Endothelial cell of umbilical vein (primary cell): Measurements from ENCODE around the gene PARS2. TPM values are rescaled to one million over a fixed set of nuclear protein-coding genes. Genes with fewer than 3 reads are reported as not detected.

ENCODE experiments used
- BruUV-seq: library from RNA; stranded (reverse); fragments of 400-500 nt; replicated peaks from 2 replicates; lab custom pipeline; 2021; lab: Mats Ljungman, UMichigan
- CTCF ChIA-PET: fragments of 300-600, 350-600 bp; sonication (Branson Sonifier 250); formaldehyde crosslinking; loops from one replicate; lab custom pipeline; 2021; ENCODE audit warnings: antibody characterized with exemption, inconsistent platforms; lab: Charles Lee
- POLR2A ChIA-PET: fragments of 300-600, 350-600 bp; sonication (Branson Sonifier 250); formaldehyde crosslinking; loops from one replicate; lab custom pipeline; 2021; ENCODE audit warnings: antibody characterized with exemption, inconsistent platforms; lab: Charles Lee
- DNase-seq: peaks from one replicate; pipeline ENCODE4 v3.0.0-alpha.2; 2011; ENCODE audit warnings: low read depth, low spot score
- FAIRE-seq: peaks from 2 replicates; lab custom pipeline; 2011; peaks lifted over from hg19 to GRCh38; lab: Jason Lieb, UNC
- H2AFZ ChIP-seq: 2 replicates; pipeline ENCODE4 v1.6.0; 2012; ENCODE audit warnings: low read depth, low read length, control low read depth, inconsistent platforms
- H3K27ac ChIP-seq: 2 replicates; pipeline ENCODE4 v1.5.1; 2011; ENCODE audit warnings: low read depth, mild to moderate bottlenecking, control low read depth, low read length, moderate library complexity; ENCODE audit not compliant: insufficient read depth
- H3K27me3 ChIP-seq, 2 experiments: 2 replicates each; pipeline versions ENCODE4 v1.6.0 to v1.6.1; 2011; ENCODE audit warnings: low read length in 2 of 2, mixed read lengths in 1 of 2; ENCODE audit not compliant: control insufficient read depth in 2 of 2, insufficient read depth in 2 of 2
- H3K36me3 ChIP-seq, 2 experiments: 2 replicates in 1 of 2; 3 replicates in 1 of 2; pipeline ENCODE4 v1.5.1; 2011; ENCODE audit warnings: low read length in 2 of 2, mild to moderate bottlenecking in 1 of 2, moderate library complexity in 1 of 2; ENCODE audit not compliant: control insufficient read depth in 2 of 2, insufficient read depth in 2 of 2; ENCODE audit errors: extremely low read depth in 1 of 2
- H3K4me1 ChIP-seq: 3 replicates; pipeline ENCODE4 v1.5.1; 2011; ENCODE audit warnings: mild to moderate bottlenecking, low read length; ENCODE audit not compliant: control insufficient read depth, insufficient read depth; ENCODE audit errors: extremely low read depth
- H3K4me2 ChIP-seq: 2 replicates; pipeline ENCODE4 v1.6.1; 2011; ENCODE audit warnings: low read length, control low read depth, mixed read lengths; ENCODE audit not compliant: insufficient read depth
- H3K4me3 ChIP-seq, 3 experiments: fragments of 200-600 bp in 1 of 3; sonication (generic), shearing (Covaris generic) in 1 of 3; replicated peaks in 1 of 3; 2 replicates each; pipeline ENCODE4 v1.5.1; 2011 to 2016; ENCODE audit warnings: control low read depth in 3 of 3, low read length in 3 of 3, mild to moderate bottlenecking in 2 of 3, inconsistent platforms in 1 of 3, low read depth in 1 of 3, moderate library complexity in 1 of 3; ENCODE audit not compliant: insufficient read depth in 1 of 3
- H3K79me2 ChIP-seq: 2 replicates; pipeline ENCODE4 v1.6.0; 2012; ENCODE audit warnings: low read length, inconsistent platforms; ENCODE audit not compliant: control insufficient read depth, insufficient read depth
- H3K9ac ChIP-seq: replicated peaks from 2 replicates; pipeline ENCODE3; 2011; ENCODE audit warnings: low read length, control low read depth; ENCODE audit not compliant: insufficient read depth; ENCODE audit errors: extremely low read depth
- H3K9me1 ChIP-seq: replicated peaks from 3 replicates; pipeline ENCODE4 v1.6.0; 2011; ENCODE audit warnings: mild to moderate bottlenecking, low read length; ENCODE audit not compliant: control insufficient read depth, insufficient read depth; ENCODE audit errors: extremely low read depth
- H3K9me3 ChIP-seq: replicated peaks from 2 replicates; pipeline ENCODE4 v1.5.1; 2012; ENCODE audit warnings: low read length, inconsistent platforms; ENCODE audit not compliant: control insufficient read depth, insufficient read depth
- H4K20me1 ChIP-seq: replicated peaks from 2 replicates; pipeline ENCODE3; 2011; ENCODE audit warnings: mild to moderate bottlenecking, low read length; ENCODE audit not compliant: control insufficient read depth, insufficient read depth; ENCODE audit errors: extremely low read depth
- EZH2 ChIP-seq: IDR thresholded peaks from 2 replicates; pipeline ENCODE4 v1.6.1; 2012; ENCODE audit warnings: borderline replicate concordance, low read depth, mild to moderate bottlenecking, moderate library complexity, low read length, inconsistent platforms; ENCODE audit not compliant: severe bottlenecking
- FOS ChIP-seq: IDR thresholded peaks from 2 replicates; pipeline ENCODE4 v1.6.1; 2011; ENCODE audit warnings: mild to moderate bottlenecking, low read length, moderate library complexity, borderline replicate concordance; ENCODE audit not compliant: insufficient read depth
- GATA2 ChIP-seq: IDR thresholded peaks from 2 replicates; pipeline ENCODE4 v1.7.0; 2011; ENCODE audit warnings: low read depth, mild to moderate bottlenecking, moderate library complexity, mixed read lengths, low read length; ENCODE audit not compliant: insufficient read length, insufficient read depth
- JUN ChIP-seq: IDR thresholded peaks from 2 replicates; pipeline ENCODE4 v1.6.1; 2011; ENCODE audit warnings: borderline replicate concordance, low read depth; ENCODE audit not compliant: insufficient read length, insufficient read depth
- MYC ChIP-seq: IDR thresholded peaks from one replicate; pipeline ENCODE4 v1.6.1; 2011; ENCODE audit warnings: mild to moderate bottlenecking, low read depth, low read length
- POLR2A ChIP-seq: IDR thresholded peaks from 2 replicates; pipeline ENCODE4 v1.6.1; 2012; ENCODE audit warnings: low read depth, mild to moderate bottlenecking, control low read depth, low read length
- POLR2AphosphoS5 ChIP-seq: IDR thresholded peaks from 2 replicates; pipeline ENCODE4 v1.6.1; 2012; ENCODE audit warnings: low read depth, mild to moderate bottlenecking, control low read depth, low read length, moderate library complexity; ENCODE audit not compliant: insufficient read depth
- dilution Hi-C: fragments of 300-500 bp; cut with MboI; formaldehyde crosslinking; loops from one replicate; pipeline ENCODE4 v1.15.0; 2019; ENCODE audit warnings: low sequenced_read_pairs; ENCODE audit not compliant: extremely low pct_ligation_motif_present
- intact Hi-C: fragments of 100-400 bp; cut with micrococcal nuclease; formaldehyde crosslinking; loops from one replicate; pipeline ENCODE4 v1.10.0; 2022
- polyA plus RNA-seq, 4 experiments: library from polyadenylated mRNA; depleted of rRNA in 3 of 4; stranded (reverse) in 3 of 4; unstranded in 1 of 4; fragments of >200 nt; gene quantifications; 2 replicates each; pipeline versions ENCODE4 v1.2.1 to v1.2.3, GENCODE V29; 2011 to 2012; ENCODE audit warnings: missing spikeins in 1 of 4
- total RNA-seq: library from RNA; stranded (reverse); gene quantifications from 2 replicates; pipeline ENCODE4 v1.2.3, GENCODE V29; 2021
- TF ChIP-seq, protein P1 (sequence below), 2 donors: IDR thresholded peaks; 1 replicate in 1 of 2; 2 replicates in 1 of 2; pipeline ENCODE4 v1.5.1; 2011; ENCODE audit warnings: low read length in 2 of 2, mild to moderate bottlenecking in 2 of 2, moderate library complexity in 2 of 2, control low read depth in 1 of 2, inconsistent platforms in 1 of 2, low read depth in 1 of 2; ENCODE audit not compliant: insufficient read depth in 1 of 2; ENCODE audit errors: extremely low read depth in 1 of 2
- TF ChIP-seq, protein P2 (sequence below): IDR thresholded peaks from 2 replicates; pipeline ENCODE4 v1.6.1; 2011; ENCODE audit not compliant: insufficient read depth, insufficient read length

The PARS2 gene
- total and polyA plus RNA-seq, 2 donors (not counting 3 experiments of a cell fraction or from before 2014, with no cell fraction given): 2.0 to 3.8 TPM

- Histone ChIP-seq H3K9me3 (no peaks in the 10 kb centered on the region), H3K4me2 (no peak overlapping the region), H2AFZ (no peak overlapping the region), H3K36me3 (no peaks in the 10 kb centered on the region), H3K27me3 (peaks cover 0 to under 1% of the 10 kb centered on the region in 2 experiments), H3K9ac (no peak overlapping the region), H3K79me2 (no peaks in the 10 kb centered on the region), H3K27ac (no peak overlapping the region), H3K4me3 (no peak overlapping the region), H3K4me1 (peaks cover 4% of the 10 kb centered on the region), H4K20me1 (no peaks in the 10 kb centered on the region), H3K9me1 (no peaks in the 10 kb centered on the region)
- ChIA-PET CTCF (interaction anchor here (0.7 to 0.9 kb wide), 4 partner anchors 11 to 947 kb away, joined by 3 to 4 read pairs (median 3); no protein-coding TSS in a partner anchor), POLR2A (no interaction called here)
- no TSS peak for BruUV-seq
- DNase-seq (no peak), FAIRE-seq (no peak)
- TF ChIP-seq EZH2: no peak
- TF ChIP-seq, protein P1, sequence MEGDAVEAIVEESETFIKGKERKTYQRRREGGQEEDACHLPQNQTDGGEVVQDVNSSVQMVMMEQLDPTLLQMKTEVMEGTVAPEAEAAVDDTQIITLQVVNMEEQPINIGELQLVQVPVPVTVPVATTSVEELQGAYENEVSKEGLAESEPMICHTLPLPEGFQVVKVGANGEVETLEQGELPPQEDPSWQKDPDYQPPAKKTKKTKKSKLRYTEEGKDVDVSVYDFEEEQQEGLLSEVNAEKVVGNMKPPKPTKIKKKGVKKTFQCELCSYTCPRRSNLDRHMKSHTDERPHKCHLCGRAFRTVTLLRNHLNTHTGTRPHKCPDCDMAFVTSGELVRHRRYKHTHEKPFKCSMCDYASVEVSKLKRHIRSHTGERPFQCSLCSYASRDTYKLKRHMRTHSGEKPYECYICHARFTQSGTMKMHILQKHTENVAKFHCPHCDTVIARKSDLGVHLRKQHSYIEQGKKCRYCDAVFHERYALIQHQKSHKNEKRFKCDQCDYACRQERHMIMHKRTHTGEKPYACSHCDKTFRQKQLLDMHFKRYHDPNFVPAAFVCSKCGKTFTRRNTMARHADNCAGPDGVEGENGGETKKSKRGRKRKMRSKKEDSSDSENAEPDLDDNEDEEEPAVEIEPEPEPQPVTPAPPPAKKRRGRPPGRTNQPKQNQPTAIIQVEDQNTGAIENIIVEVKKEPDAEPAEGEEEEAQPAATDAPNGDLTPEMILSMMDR (IDR thresholded peaks at IDR 0.05; ENCODE audit: extremely low read depth in 1 of 2, insufficient read depth in 1 of 2, low read depth in 1 of 2, low read length in 2 of 2): no peak
- TF ChIP-seq POLR2A: no peak
- no peak for TF ChIP-seq POLR2AphosphoS5
- TF ChIP-seq GATA2: no peak
- TF ChIP-seq JUN: no peak
- TF ChIP-seq, protein P2, sequence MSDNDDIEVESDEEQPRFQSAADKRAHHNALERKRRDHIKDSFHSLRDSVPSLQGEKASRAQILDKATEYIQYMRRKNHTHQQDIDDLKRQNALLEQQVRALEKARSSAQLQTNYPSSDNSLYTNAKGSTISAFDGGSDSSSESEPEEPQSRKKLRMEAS: no peak
- no peak for TF ChIP-seq FOS
- TF ChIP-seq MYC: no peak
- intact Hi-C loops: loop anchor here (5.0 kb wide), 1 partner anchor 735 kb away; no protein-coding TSS in a partner anchor
- dilution Hi-C loops: no loop called here
These were observed 42.7 kb upstream of the PARS2 start for GRCh38 chr1:54806931-54807611.
